GM20431 (cell line): ENCODE results near the gene NPIPA5.
"Not testable (repeated sequence)": the region's sequence is repeated elsewhere in the genome, so short reads cannot be mapped to it uniquely, and the experiment has no call there.

Source experiments
- in situ Hi-C: fragments of 300-500 bp; cut with MseI, MboI; formaldehyde crosslinking; loops from one replicate; pipeline ENCODE4 v1.15.0; 2020; ENCODE audit warnings: low sequenced_read_pairs; ENCODE audit not compliant: unreplicated experiment

Gene NPIPA5

GRCh38 chr16:15378194-15378593 is at the start of gene NPIPA5:
Gene NPIPA5 (minus strand): TSS chr16:15378294. CDS start chr16:15378294, 0 bp downstream.
- in situ Hi-C loops: not testable (repeated sequence)

GRCh38 chr16:15427648-15428239 is 49.6 kb upstream of the NPIPA5 start:
- in situ Hi-C loops: no loop called here

GRCh38 chr16:15426796-15427195 is 48.7 kb upstream of the NPIPA5 start:
- in situ Hi-C loops: no loop called here

GRCh38 chr16:15425861-15426260 is 47.8 kb upstream of the NPIPA5 start:
- in situ Hi-C loops: no loop called here

GRCh38 chr16:15422222-15422621 is 44.1 kb upstream of the NPIPA5 start:
- in situ Hi-C loops: no loop called here

GRCh38 chr16:15421696-15422095 is 43.6 kb upstream of the NPIPA5 start:
- in situ Hi-C loops: not testable (repeated sequence)

- in situ Hi-C loops: no loop called here
Measured at GRCh38 chr16:15418206-15418605, 40.1 kb upstream of the NPIPA5 start.

GRCh38 chr16:15417197-15417596 is 39.1 kb upstream of the NPIPA5 start:
- in situ Hi-C loops: no loop called here

GRCh38 chr16:15415511-15415985 is 37.5 kb upstream of the NPIPA5 start:
- in situ Hi-C loops: no loop called here

GRCh38 chr16:15409476-15409875 is 31.4 kb upstream of the NPIPA5 start:
- in situ Hi-C loops: not testable (repeated sequence)

GRCh38 chr16:15407756-15408155 is 29.7 kb upstream of the NPIPA5 start:
- in situ Hi-C loops: not testable (repeated sequence)

GRCh38 chr16:15404792-15405191 is 26.7 kb upstream of the NPIPA5 start:
- in situ Hi-C loops: no loop called here

- in situ Hi-C loops: not testable (repeated sequence)
Measured at GRCh38 chr16:15404091-15404490, 26.0 kb upstream of the NPIPA5 start.

GRCh38 chr16:15403392-15403995 is 25.4 kb upstream of the NPIPA5 start:
- in situ Hi-C loops: no loop called here

GRCh38 chr16:15401972-15402371 is 23.9 kb upstream of the NPIPA5 start:
- in situ Hi-C loops: no loop called here

GRCh38 chr16:15400314-15400713 is 22.2 kb upstream of the NPIPA5 start:
- in situ Hi-C loops: not testable (repeated sequence)

- in situ Hi-C loops: no loop called here
Measured at GRCh38 chr16:15399317-15399716, 21.2 kb upstream of the NPIPA5 start.

- in situ Hi-C loops: no loop called here
Measured at GRCh38 chr16:15398618-15399316, 20.7 kb upstream of the NPIPA5 start.

- in situ Hi-C loops: no loop called here
Measured at GRCh38 chr16:15396948-15397594, 19.0 kb upstream of the NPIPA5 start.

- in situ Hi-C loops: not testable (repeated sequence)
Measured at GRCh38 chr16:15396509-15396829, 18.4 kb upstream of the NPIPA5 start.
